Measurements from ENCODE around the gene KLHL22.
"Not testable (repeated sequence)": the region's sequence is repeated elsewhere in the genome, so short reads cannot be mapped to it uniquely, and the experiment has no call there.

The KLHL22 gene

DNA sequence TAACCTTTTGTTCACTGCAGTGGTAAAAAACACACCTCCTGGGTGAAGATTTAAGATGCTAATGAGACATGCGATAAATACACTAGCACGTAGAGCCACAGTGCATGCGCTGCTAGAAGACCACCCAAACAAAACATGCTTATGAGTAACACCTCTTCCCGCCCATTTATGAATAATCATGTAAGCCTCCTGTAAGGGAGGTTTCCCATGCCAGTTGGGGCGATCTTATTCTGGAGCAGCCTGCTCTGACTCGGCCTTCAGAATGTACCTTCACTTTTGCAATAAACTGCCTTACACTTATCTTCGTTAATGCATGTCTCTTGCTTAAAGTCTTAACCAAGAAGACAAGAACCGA, 39.9 kb downstream of the KLHL22 start:
- Histone ChIP-seq H3K36me3 (peaks cover 48% of the 10 kb centered on the region), H3K4me1 (ENCODE audit: control insufficient read depth in 1 of 2, insufficient read depth in 1 of 2, low read depth in 1 of 2, low read length in 1 of 2) (peaks cover 22 to 32% of the 10 kb centered on the region in 2 experiments), H3K27me3 (no peaks in the 10 kb centered on the region), H3K27ac (no peak overlapping the region), H3K9me3 (no peaks in the 10 kb centered on the region), H3K4me3 (ENCODE audit: low read depth in 1 of 2, low read length in 1 of 2) (no peak overlapping the region)
- TF ChIP-seq CTCF (IDR thresholded peaks at IDR 0.05) = no peak

DNA sequence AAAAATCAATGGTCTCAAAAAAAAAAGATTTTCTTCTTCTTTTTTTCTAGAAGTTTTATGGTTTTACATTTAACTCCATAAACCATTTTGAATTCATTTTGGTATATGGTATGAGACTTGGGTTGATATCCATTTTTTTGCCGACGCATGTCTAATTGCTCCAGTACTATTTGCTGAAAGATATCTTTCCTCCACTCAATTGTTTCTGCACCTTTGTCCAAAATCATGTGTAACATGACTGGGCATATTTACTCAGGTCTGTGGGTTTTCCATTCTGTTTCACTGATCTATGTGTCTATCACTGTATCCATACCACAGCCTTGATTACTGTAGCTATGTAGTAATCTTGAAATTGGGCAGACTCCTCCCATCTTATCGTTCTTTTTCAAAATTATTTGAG, 42.4 kb downstream of the KLHL22 start:
- no peak for TF ChIP-seq CTCF (IDR thresholded peaks at IDR 0.05)

GRCh38 chr22:20451920-20452319, 43.7 kb downstream of the KLHL22 start:
- no peak overlapping the region for H3K27ac ChIP-seq
- no peaks in the 10 kb centered on the region for H3K9me3 ChIP-seq
- no peak for TF ChIP-seq CTCF (IDR thresholded peaks at IDR 0.05)
- peaks cover 41% of the 10 kb centered on the region for H3K36me3 ChIP-seq
- no peak overlapping the region for H3K4me3 ChIP-seq (ENCODE audit: low read depth in 1 of 2, low read length in 1 of 2)
- peaks cover 22 to 32% of the 10 kb centered on the region in 2 experiments for H3K4me1 ChIP-seq (ENCODE audit: control insufficient read depth in 1 of 2, insufficient read depth in 1 of 2, low read depth in 1 of 2, low read length in 1 of 2)
- H3K27me3 ChIP-seq = no peaks in the 10 kb centered on the region

More for the DNA sequence above, 42.4 kb downstream of the KLHL22 start:
- H3K4me1 ChIP-seq (ENCODE audit: control insufficient read depth in 1 of 2, insufficient read depth in 1 of 2, low read depth in 1 of 2, low read length in 1 of 2) = peaks cover 22 to 32% of the 10 kb centered on the region in 2 experiments
- no peak overlapping the region for H3K27ac ChIP-seq
- H3K27me3 ChIP-seq = no peaks in the 10 kb centered on the region
- H3K4me3 ChIP-seq (ENCODE audit: low read depth in 1 of 2, low read length in 1 of 2) = no peak overlapping the region
- H3K36me3 ChIP-seq = peaks cover 49% of the 10 kb centered on the region
- H3K9me3 ChIP-seq = no peaks in the 10 kb centered on the region

GRCh38 chr22:20451129-20451778, 44.3 kb downstream of the KLHL22 start:
- not testable (repeated sequence) for H3K4me3 ChIP-seq (ENCODE audit: low read depth in 1 of 2, low read length in 1 of 2); H3K27ac ChIP-seq; H3K9me3 ChIP-seq; H3K27me3 ChIP-seq
- Histone ChIP-seq H3K4me1 (ENCODE audit: control insufficient read depth in 1 of 2, insufficient read depth in 1 of 2, low read depth in 1 of 2, low read length in 1 of 2) (peaks cover 22 to 26% of the 10 kb centered on the region in 2 experiments), H3K36me3 (peaks cover 41% of the 10 kb centered on the region)

- no peaks in the 10 kb centered on the region for H3K27me3 ChIP-seq
- no peak for TF ChIP-seq CTCF (IDR thresholded peaks at IDR 0.05)
- no peak overlapping the region for H3K27ac ChIP-seq
- H3K4me3 ChIP-seq (ENCODE audit: low read depth in 1 of 2, low read length in 1 of 2) = no peak overlapping the region
- H3K36me3 ChIP-seq = peaks cover 46% of the 10 kb centered on the region
- peaks cover 15 to 19% of the 10 kb centered on the region in 2 experiments for H3K4me1 ChIP-seq (ENCODE audit: control insufficient read depth in 1 of 2, insufficient read depth in 1 of 2, low read depth in 1 of 2, low read length in 1 of 2)
- H3K9me3 ChIP-seq = no peaks in the 10 kb centered on the region
Measured at GRCh38 chr22:20450551-20450906, 45.1 kb downstream of the KLHL22 start.

DNA sequence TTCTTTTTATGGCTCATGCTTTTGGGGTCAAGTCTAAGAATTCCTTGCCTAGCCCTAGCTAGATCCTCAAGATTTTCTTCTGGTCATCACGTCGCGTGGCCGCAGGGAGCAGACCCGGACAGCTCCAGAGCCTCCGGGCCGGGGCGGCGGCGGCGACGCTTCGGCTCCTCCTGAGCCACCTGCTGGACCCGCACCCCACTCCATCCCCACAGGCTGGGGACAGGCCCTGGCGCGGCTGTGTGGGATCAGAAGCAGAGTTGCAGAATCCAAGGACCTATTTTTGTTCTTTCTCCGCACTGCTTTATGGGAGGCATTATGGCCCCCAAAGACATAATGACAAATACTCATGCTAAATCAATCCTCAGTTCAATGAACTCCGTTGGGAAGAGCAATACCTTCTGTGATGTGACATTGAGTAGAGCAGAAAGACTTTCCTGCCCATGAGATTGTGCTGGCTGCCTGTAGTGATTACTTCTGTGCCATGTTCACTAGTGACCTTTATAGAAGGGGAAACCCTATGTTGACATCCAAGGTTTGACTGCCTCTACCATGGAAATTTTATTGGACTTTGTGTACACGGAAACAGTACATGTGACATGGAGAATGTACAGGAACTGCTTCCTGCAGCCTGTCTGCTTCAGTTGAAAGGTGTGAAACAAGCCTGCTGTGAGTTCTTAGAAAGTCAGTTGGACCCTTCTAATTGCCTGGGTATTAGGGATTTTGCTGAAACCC, 45.6 kb downstream of the KLHL22 start:
- Histone ChIP-seq H3K27me3 (no peaks in the 10 kb centered on the region), H3K36me3 (peaks cover 52% of the 10 kb centered on the region), H3K27ac (no peak overlapping the region), H3K9me3 (no peaks in the 10 kb centered on the region), H3K4me1 (ENCODE audit: control insufficient read depth in 1 of 2, insufficient read depth in 1 of 2, low read depth in 1 of 2, low read length in 1 of 2) (peaks cover 9 to 14% of the 10 kb centered on the region in 2 experiments), H3K4me3 (ENCODE audit: low read depth in 1 of 2, low read length in 1 of 2) (no peak overlapping the region)
- no peak for TF ChIP-seq CTCF (IDR thresholded peaks at IDR 0.05)
